Loucy (cell line): Measurements from ENCODE around the gene METAP2.

ENCODE experiments used
- H2AFZ ChIP-seq: fragments of 200-600 bp; sonication (generic); 2 replicates; pipeline ENCODE4 v1.6.0; 2016; ENCODE audit warnings: antibody characterized with exemption, mild to moderate bottlenecking, low read length, moderate library complexity
- H3F3A ChIP-seq: fragments of 200-600 bp; 2 replicates; pipeline ENCODE4 v1.6.0; 2016; ENCODE audit warnings: antibody characterized with exemption, low read depth, mild to moderate bottlenecking
- H3K27me3 ChIP-seq: fragments of 200-600 bp; sonication (generic); 2 replicates; pipeline ENCODE4 v1.6.1; 2014; ENCODE audit warnings: low read length, mild to moderate bottlenecking; ENCODE audit not compliant: insufficient read depth, poor library complexity, severe bottlenecking
- H3K36me3 ChIP-seq: fragments of 200-600 bp; sonication (generic); 2 replicates; pipeline ENCODE4 v1.6.1; 2016; ENCODE audit warnings: low read length; ENCODE audit not compliant: insufficient read depth
- H3K4me1 ChIP-seq: fragments of 200-600 bp; sonication (generic); 2 replicates; pipeline ENCODE4 v1.5.1; 2014; ENCODE audit warnings: low read length, mild to moderate bottlenecking; ENCODE audit not compliant: insufficient read depth, poor library complexity, severe bottlenecking
- H3K4me2 ChIP-seq: fragments of 200-600 bp; sonication (generic); 2 replicates; pipeline ENCODE4 v1.6.0; 2014; ENCODE audit warnings: antibody characterized with exemption, low read length, low read depth, mild to moderate bottlenecking; ENCODE audit not compliant: poor library complexity, severe bottlenecking
- H3K4me3 ChIP-seq: fragments of 200-600 bp; sonication (generic); 2 replicates; pipeline ENCODE4 v1.5.1; 2014; ENCODE audit warnings: low read length, mild to moderate bottlenecking, mixed read lengths; ENCODE audit not compliant: poor library complexity, severe bottlenecking
- H3K79me2 ChIP-seq: fragments of 200-600 bp; sonication (generic); 2 replicates; pipeline ENCODE4 v1.6.1; 2014; ENCODE audit warnings: low read length; ENCODE audit not compliant: insufficient read depth
- H3K9ac ChIP-seq: fragments of 200-600 bp; sonication (generic); 2 replicates; pipeline ENCODE4 v1.6.0; 2014; ENCODE audit warnings: mild to moderate bottlenecking, low read depth, low read length, moderate library complexity; ENCODE audit not compliant: poor library complexity, severe bottlenecking
- H3K9me2 ChIP-seq: fragments of 200-600 bp; sonication (generic); replicated peaks from 2 replicates; pipeline ENCODE4 v1.6.1; 2016; ENCODE audit warnings: low read depth, low read length, mixed read lengths
- H3K9me3 ChIP-seq: fragments of 200-600 bp; sonication (generic); 2 replicates; pipeline ENCODE4 v1.6.1; 2014; ENCODE audit warnings: mild to moderate bottlenecking, antibody characterized with exemption, low read length, low read depth; ENCODE audit not compliant: insufficient read depth
- H4K20me1 ChIP-seq: fragments of 200-600 bp; sonication (generic); 2 replicates; pipeline ENCODE4 v1.6.0; 2014; ENCODE audit warnings: antibody characterized with exemption, low read length, mild to moderate bottlenecking; ENCODE audit not compliant: insufficient read depth, poor library complexity, severe bottlenecking
- EZH2phosphoT487 ChIP-seq: fragments of 200-600 bp; IDR thresholded peaks from 2 replicates; pipeline ENCODE4 v1.6.1; 2018; ENCODE audit warnings: antibody characterized with exemption, mild to moderate bottlenecking, moderate library complexity, borderline replicate concordance
- TF ChIP-seq, protein P1 (sequence below): fragments of 200-600 bp; sonication (generic); conservative IDR thresholded peaks from 2 replicates; pipeline ENCODE4 v1.5.1; 2014; ENCODE audit warnings: mild to moderate bottlenecking, antibody characterized with exemption, low read length

Gene METAP2

DNA sequence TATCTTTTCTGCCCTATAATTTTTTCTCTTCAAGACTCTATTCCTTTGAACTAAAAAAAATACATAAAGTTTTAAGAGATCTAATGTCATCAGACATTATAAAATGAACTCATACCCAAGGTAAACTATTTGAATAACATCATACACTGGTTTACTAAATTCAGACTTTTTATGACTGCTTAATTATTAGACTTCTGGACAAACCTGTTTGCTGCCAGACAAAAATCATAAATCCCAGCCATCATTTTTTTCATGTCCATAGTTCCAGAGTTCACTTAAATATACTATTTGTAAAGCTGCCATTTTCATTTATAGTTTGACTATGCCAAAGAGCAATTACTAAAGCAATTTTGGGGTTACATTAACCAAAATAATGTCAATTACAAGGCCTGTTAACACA lies 43.3 kb downstream of the METAP2 start:
- Histone ChIP-seq H3K79me2 (no peaks in the 10 kb centered on the region), H3K9me3 (no peaks in the 10 kb centered on the region), H3K9ac (no peak overlapping the region), H3K4me2 (no peak overlapping the region), H3K36me3 (peaks cover 54% of the 10 kb centered on the region), H2AFZ (no peak overlapping the region), H4K20me1 (no peaks in the 10 kb centered on the region), H3K9me2 (no peaks in the 10 kb centered on the region), H3K4me3 (no peak overlapping the region), H3K4me1 (peaks cover 8% of the 10 kb centered on the region), H3F3A (0 out of 2 replicates have a peak, but pooled peaks cover 11% of the 10 kb centered on the region), H3K27me3 (no peaks in the 10 kb centered on the region)
- no peak for TF ChIP-seq EZH2phosphoT487
- TF ChIP-seq, protein P1, sequence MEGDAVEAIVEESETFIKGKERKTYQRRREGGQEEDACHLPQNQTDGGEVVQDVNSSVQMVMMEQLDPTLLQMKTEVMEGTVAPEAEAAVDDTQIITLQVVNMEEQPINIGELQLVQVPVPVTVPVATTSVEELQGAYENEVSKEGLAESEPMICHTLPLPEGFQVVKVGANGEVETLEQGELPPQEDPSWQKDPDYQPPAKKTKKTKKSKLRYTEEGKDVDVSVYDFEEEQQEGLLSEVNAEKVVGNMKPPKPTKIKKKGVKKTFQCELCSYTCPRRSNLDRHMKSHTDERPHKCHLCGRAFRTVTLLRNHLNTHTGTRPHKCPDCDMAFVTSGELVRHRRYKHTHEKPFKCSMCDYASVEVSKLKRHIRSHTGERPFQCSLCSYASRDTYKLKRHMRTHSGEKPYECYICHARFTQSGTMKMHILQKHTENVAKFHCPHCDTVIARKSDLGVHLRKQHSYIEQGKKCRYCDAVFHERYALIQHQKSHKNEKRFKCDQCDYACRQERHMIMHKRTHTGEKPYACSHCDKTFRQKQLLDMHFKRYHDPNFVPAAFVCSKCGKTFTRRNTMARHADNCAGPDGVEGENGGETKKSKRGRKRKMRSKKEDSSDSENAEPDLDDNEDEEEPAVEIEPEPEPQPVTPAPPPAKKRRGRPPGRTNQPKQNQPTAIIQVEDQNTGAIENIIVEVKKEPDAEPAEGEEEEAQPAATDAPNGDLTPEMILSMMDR = no peak

DNA sequence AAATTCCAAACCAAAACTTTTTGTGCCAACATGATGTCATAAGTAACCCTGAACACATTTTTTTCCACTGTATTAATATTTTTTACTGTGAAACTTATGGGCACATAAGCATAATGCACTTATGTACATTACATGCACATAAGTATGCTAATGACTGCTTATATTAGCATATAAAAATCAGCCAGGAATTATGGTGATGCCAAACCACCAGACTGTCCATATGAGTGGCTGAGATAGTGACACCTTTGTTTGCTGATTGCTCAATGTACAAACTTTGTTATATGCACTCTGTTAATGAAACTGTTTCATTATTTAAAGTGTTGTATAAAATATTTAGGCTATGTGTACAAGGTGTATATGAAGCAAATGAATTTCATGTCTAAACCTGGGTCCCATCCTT lies 45.0 kb downstream of the METAP2 start:
- Histone ChIP-seq H2AFZ (no peak overlapping the region), H3K4me1 (peaks cover 8% of the 10 kb centered on the region), H3K4me3 (no peak overlapping the region), H3K9me3 (no peaks in the 10 kb centered on the region), H3K27me3 (no peaks in the 10 kb centered on the region), H3K79me2 (no peaks in the 10 kb centered on the region), H3K4me2 (no peak overlapping the region), H3K9ac (no peak overlapping the region), H3K9me2 (no peaks in the 10 kb centered on the region), H4K20me1 (no peaks in the 10 kb centered on the region), H3K36me3 (peaks cover 47% of the 10 kb centered on the region), H3F3A (0 out of 2 replicates have a peak, but pooled peaks cover 11% of the 10 kb centered on the region)
- no peak for TF ChIP-seq EZH2phosphoT487
- TF ChIP-seq, protein P1 = no peak

DNA sequence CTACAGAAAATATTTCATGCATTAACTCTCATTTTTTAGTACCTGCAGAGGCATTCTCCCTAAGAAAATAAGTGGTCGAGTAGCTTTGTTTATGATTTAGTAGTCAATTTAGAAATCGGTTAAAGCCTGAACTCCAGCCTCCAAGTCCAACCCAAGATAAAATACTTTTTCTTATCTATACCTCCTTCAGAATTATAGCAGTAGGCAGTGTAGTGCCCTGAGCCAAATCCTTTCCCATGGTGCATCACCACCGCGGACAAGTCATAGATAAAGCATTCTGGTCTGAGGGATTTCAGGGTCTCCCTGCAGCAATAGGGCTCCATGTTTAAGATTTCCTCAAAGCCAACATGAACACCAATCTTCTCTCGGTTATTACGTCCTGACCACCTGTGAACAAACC lies 46.9 kb downstream of the METAP2 start:
- no peaks in the 10 kb centered on the region for H3K9me2 ChIP-seq
- no peaks in the 10 kb centered on the region for H3K9me3 ChIP-seq
- H3K4me3 ChIP-seq = no peak overlapping the region
- H3K79me2 ChIP-seq = no peaks in the 10 kb centered on the region
- 0 out of 2 replicates have a peak, but pooled peaks cover 11% of the 10 kb centered on the region for H3F3A ChIP-seq
- H3K9ac ChIP-seq = no peak overlapping the region
- peaks cover 8% of the 10 kb centered on the region for H3K4me1 ChIP-seq
- H3K36me3 ChIP-seq = peaks cover 28% of the 10 kb centered on the region; the same call in 1 of the 2 replicates
- H3K4me2 ChIP-seq = no peak overlapping the region
- TF ChIP-seq EZH2phosphoT487 = no peak
- TF ChIP-seq, protein P1 = no peak
- no peak overlapping the region for H2AFZ ChIP-seq
- no peaks in the 10 kb centered on the region for H4K20me1 ChIP-seq
- no peaks in the 10 kb centered on the region for H3K27me3 ChIP-seq
